B cell (primary cell): ENCODE results near the gene PADI4. TPM values are rescaled to one million over a fixed set of nuclear protein-coding genes. Genes with fewer than 3 reads are reported as not detected.
A peak's percentile ranks its signal among the peaks of the same experiment; 100 is the strongest.

Experiments
- ATAC-seq: fragments of 200-7000 bp; cut with Tn5 transposase; one replicate; pipeline ENCODE4 v1.10.0; 2021; ENCODE audit warnings: low read depth, mild to moderate bottlenecking, moderate number of reproducible peaks, moderate library complexity
- CTCF ChIA-PET: fragments of 350-600 bp; sonication (Branson Sonifier 250); formaldehyde crosslinking; loops from one replicate; lab custom pipeline; 2021; ENCODE audit warnings: antibody characterized with exemption, inconsistent platforms; lab: Charles Lee
- POLR2A ChIA-PET: fragments of 350-600 bp; sonication (Branson Sonifier 250); formaldehyde crosslinking; loops from one replicate; lab custom pipeline; 2021; ENCODE audit warnings: antibody characterized with exemption; lab: Charles Lee
- DNase-seq: peaks from one replicate; pipeline ENCODE4 v3.0.0; 2013
- H2AFZ ChIP-seq: 2 replicates; pipeline ENCODE4 v1.6.1; 2012; ENCODE audit warnings: mild to moderate bottlenecking, low read depth, low read length; ENCODE audit not compliant: insufficient read depth, poor library complexity, severe bottlenecking
- H3K27ac ChIP-seq, 2 donors: 1 replicate in 1 of 2; 2 replicates in 1 of 2; pipeline ENCODE4 v1.5.1; 2012 to 2013; ENCODE audit warnings: low read length in 2 of 2, mild to moderate bottlenecking in 2 of 2, moderate library complexity in 1 of 2
- H3K27me3 ChIP-seq, 4 experiments: fragments of 200-600 bp in 1 of 4; sonication (generic) in 1 of 4; replicated peaks in 1 of 4; 1 replicate in 2 of 4; 2 replicates in 2 of 4; pipeline versions ENCODE4 v1.6.1 to v1.7.0; 2013 to 2016; ENCODE audit warnings: low read length in 3 of 4, mild to moderate bottlenecking in 2 of 4, mixed read lengths in 1 of 4, moderate library complexity in 1 of 4; ENCODE audit not compliant: insufficient read depth in 4 of 4, control insufficient read depth in 3 of 4; ENCODE audit errors: control extremely low read depth in 1 of 4
- H3K36me3 ChIP-seq, 2 experiments: replicated peaks in 1 of 2; 1 replicate in 1 of 2; 2 replicates in 1 of 2; pipeline versions ENCODE4 v1.6.1 to v1.7.1; 2013; ENCODE audit warnings: low read length in 1 of 2; ENCODE audit not compliant: insufficient read depth in 2 of 2, control insufficient read depth in 1 of 2; ENCODE audit errors: control extremely low read depth in 1 of 2, extremely low read depth in 1 of 2
- H3K4me1 ChIP-seq, 2 donors: fragments of 200-600 bp in 1 of 2; sonication (generic) in 1 of 2; 1 replicate in 1 of 2; 2 replicates in 1 of 2; pipeline versions ENCODE4 v1.5.1 to v1.6.1; 2013 to 2017; ENCODE audit warnings: low read length in 2 of 2; ENCODE audit not compliant: control insufficient read depth in 2 of 2, insufficient read depth in 2 of 2
- H3K4me2 ChIP-seq: replicated peaks from 2 replicates; pipeline ENCODE3; 2012; ENCODE audit warnings: mild to moderate bottlenecking, low read depth, low read length; ENCODE audit not compliant: poor library complexity, severe bottlenecking
- H3K4me3 ChIP-seq, 5 experiments: fragments of 200-600 bp in 1 of 5; sonication (generic) in 1 of 5; 1 replicate in 3 of 5; 2 replicates in 2 of 5; pipeline versions ENCODE4 v1.5.1 to v1.7.0; 2011 to 2016; ENCODE audit warnings: low read length in 4 of 5, mild to moderate bottlenecking in 4 of 5, low read depth in 2 of 5, control low read depth in 1 of 5, moderate library complexity in 1 of 5; ENCODE audit not compliant: insufficient read depth in 1 of 5; ENCODE audit errors: control extremely low read depth in 1 of 5, extremely low read depth in 1 of 5
- H3K79me2 ChIP-seq: fragments of 200-600 bp; sonication (generic); one replicate; pipeline ENCODE4 v1.6.0; 2016; ENCODE audit warnings: low read length; ENCODE audit not compliant: control insufficient read depth, insufficient read depth
- H3K9ac ChIP-seq: fragments of 200-600 bp; sonication (generic); 2 replicates; pipeline ENCODE4 v1.6.1; 2017; ENCODE audit warnings: mild to moderate bottlenecking, low read length, moderate library complexity
- H3K9me3 ChIP-seq, 3 donors: one replicate each; pipeline versions ENCODE4 v1.6.1 to v1.7.1; 2013; ENCODE audit warnings: low read length in 2 of 3; ENCODE audit not compliant: control insufficient read depth in 2 of 3, insufficient read depth in 1 of 3; ENCODE audit errors: control extremely low read depth in 1 of 3
- H4K20me1 ChIP-seq: 2 replicates; pipeline ENCODE4 v1.6.0; 2012; ENCODE audit warnings: mild to moderate bottlenecking, low read length; ENCODE audit not compliant: insufficient read depth, control insufficient read depth, poor library complexity, severe bottlenecking
- H3K27ac Mint-ChIP-seq: one replicate; pipeline ENCODE4 v1.8.0; 2021; ENCODE audit warnings: mixed read lengths
- H3K27me3 Mint-ChIP-seq: one replicate; pipeline ENCODE4 v1.8.0; 2021; ENCODE audit warnings: mixed read lengths
- H3K4me1 Mint-ChIP-seq: one replicate; pipeline ENCODE4 v1.8.0; 2021; ENCODE audit warnings: mixed read lengths
- H3K4me3 Mint-ChIP-seq: one replicate; pipeline ENCODE4 v1.8.0; 2021; ENCODE audit warnings: mixed read lengths
- H3K9me3 Mint-ChIP-seq: one replicate; pipeline ENCODE4 v1.8.0; 2022; ENCODE audit warnings: mixed read lengths; ENCODE audit not compliant: insufficient read depth
- EZH2 ChIP-seq: IDR thresholded peaks from 2 replicates; pipeline ENCODE4 v1.6.1; 2012; ENCODE audit warnings: borderline replicate concordance, low read depth, mild to moderate bottlenecking, moderate library complexity, low read length; ENCODE audit not compliant: insufficient read depth, poor library complexity, severe bottlenecking
- WGBS: methylation state at CpG from one replicate; pipeline ENCODE4 v1.1.5; 2013; ENCODE audit warnings: missing lambda C conversion rate; ENCODE audit not compliant: insufficient coverage; 5-methylcytosine and 5-hydroxymethylcytosine counted together
- intact Hi-C: fragments of 100-400 bp; cut with micrococcal nuclease; formaldehyde crosslinking; loops from one replicate; pipeline ENCODE4 v1.10.0; 2022
- polyA plus RNA-seq: library from polyadenylated mRNA; depleted of rRNA; stranded (reverse); fragments of >200 nt; gene quantifications from 2 replicates; pipeline ENCODE4 v1.2.3, GENCODE V29; 2012
- total RNA-seq, 2 donors: library from RNA; stranded (reverse); fragments of 120-200 nt in 1 of 2; gene quantifications; 1 replicate in 1 of 2; 2 replicates in 1 of 2; pipeline versions ENCODE4 v1.2.3 to v1.2.4, GENCODE V29; 2013 to 2022
- TF ChIP-seq, protein P1 (sequence below): fragments of 200-600 bp; IDR thresholded peaks from one replicate; pipeline ENCODE4 v1.8.0; 2022; ENCODE audit warnings: antibody characterized with exemption, mild to moderate bottlenecking

The PADI4 gene
- total and polyA plus RNA-seq, 2 donors (not counting 1 experiment from before 2014, with no cell fraction given) = 0.44 to 0.85 TPM

DNA sequence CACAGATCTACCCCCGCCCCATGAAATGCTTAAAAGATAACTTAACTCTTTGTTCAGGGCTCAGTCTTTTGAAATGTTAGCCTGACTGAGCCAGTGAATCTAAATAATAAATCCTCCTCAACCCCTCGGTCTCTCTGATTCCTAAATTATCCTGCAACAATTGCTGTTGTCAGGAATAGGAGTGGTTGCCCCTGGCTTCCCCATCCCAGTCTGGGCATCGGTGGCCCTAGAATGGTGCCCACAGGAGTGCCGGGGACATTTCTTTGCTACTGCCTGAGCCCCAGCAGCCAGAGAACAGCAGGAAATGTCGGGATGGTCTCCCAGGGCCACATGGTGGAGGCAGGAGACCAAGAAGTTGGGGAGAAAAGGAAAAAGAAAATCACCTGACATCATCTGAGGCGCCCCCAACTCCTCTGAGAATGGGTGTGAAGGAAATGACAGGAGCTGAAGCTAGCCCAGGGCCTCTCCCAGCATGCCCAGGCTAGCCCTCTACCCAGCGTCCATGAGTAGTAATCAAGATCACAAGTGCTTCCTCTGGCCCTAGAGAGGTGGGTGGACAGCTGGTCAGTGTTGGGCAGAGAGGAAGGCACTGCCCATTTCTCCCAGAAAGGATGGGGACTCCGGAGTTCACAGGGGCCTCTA is 1.6 kb downstream of the PADI4 start:
- DNase-seq (no peak), ATAC-seq (no peak)
- Mint-ChIP-seq H3K27ac (no peak overlapping the region), H3K4me3 (no peak overlapping the region), H3K9me3 (no peaks in the 10 kb centered on the region), H3K4me1 (no peaks in the 10 kb centered on the region), H3K27me3 (peaks cover 40% of the 10 kb centered on the region)
- POLR2A ChIA-PET = interaction anchor here (0.5 kb wide), 1 partner anchor 17 kb away, joined by 4 read pairs; no protein-coding TSS in a partner anchor
- H2AFZ ChIP-seq = no peak overlapping the region
- no peaks in the 10 kb centered on the region for H3K9me3 ChIP-seq
- intact Hi-C loops = no loop called here
- H4K20me1 ChIP-seq = no peaks in the 10 kb centered on the region
- H3K4me1 ChIP-seq = no peaks in the 10 kb centered on the region
- 93% methylated on average over 4 of the region's 8 CpGs for WGBS
- CTCF ChIA-PET = interaction anchor here (0.6 kb wide), 1 partner anchor 48 kb away, joined by 3 read pairs; no protein-coding TSS in a partner anchor
- peak overlapping the region in 1 of 5 experiments; percentile 31 for H3K4me3 ChIP-seq
- H3K4me2 ChIP-seq = no peak overlapping the region
- H3K36me3 ChIP-seq = no peaks in the 10 kb centered on the region
- H3K79me2 ChIP-seq = no peaks in the 10 kb centered on the region
- no peak overlapping the region for H3K9ac ChIP-seq
- H3K27me3 ChIP-seq = peaks cover 0 to 6% (median 0%) of the 10 kb centered on the region in 4 experiments
- TF ChIP-seq, protein P1, sequence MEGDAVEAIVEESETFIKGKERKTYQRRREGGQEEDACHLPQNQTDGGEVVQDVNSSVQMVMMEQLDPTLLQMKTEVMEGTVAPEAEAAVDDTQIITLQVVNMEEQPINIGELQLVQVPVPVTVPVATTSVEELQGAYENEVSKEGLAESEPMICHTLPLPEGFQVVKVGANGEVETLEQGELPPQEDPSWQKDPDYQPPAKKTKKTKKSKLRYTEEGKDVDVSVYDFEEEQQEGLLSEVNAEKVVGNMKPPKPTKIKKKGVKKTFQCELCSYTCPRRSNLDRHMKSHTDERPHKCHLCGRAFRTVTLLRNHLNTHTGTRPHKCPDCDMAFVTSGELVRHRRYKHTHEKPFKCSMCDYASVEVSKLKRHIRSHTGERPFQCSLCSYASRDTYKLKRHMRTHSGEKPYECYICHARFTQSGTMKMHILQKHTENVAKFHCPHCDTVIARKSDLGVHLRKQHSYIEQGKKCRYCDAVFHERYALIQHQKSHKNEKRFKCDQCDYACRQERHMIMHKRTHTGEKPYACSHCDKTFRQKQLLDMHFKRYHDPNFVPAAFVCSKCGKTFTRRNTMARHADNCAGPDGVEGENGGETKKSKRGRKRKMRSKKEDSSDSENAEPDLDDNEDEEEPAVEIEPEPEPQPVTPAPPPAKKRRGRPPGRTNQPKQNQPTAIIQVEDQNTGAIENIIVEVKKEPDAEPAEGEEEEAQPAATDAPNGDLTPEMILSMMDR = no peak
- no peak for TF ChIP-seq EZH2
- H3K27ac ChIP-seq = no peak overlapping the region

DNA sequence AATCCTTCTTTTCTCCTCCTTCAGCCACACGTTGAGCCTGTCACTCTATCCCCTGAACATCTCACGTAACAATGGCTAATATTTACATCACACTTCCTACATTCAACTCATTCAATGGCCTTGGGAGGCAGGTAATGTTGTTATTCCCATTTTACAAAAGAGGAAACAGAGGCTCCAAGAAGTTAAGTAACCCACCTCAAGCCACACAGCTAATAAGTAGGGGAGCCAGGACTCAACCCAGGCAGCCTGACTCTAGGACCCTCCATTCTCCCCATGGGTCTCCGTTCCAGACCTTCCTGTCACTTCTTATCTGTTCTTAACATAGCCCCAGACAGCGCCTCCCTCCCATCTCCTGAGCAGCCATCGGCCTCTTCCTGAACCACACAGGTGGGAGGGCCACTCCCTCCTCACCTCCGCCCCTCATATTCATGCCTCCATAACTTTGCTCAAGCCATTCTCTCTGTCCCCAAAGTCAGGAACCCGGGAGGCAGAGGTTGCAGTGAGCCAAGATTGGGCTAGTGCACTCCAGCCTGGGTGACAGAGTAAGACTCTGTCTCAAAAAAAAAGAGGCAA is 2.2 kb downstream of the PADI4 start:
- 81% methylated on average over 6 of the region's 7 CpGs for WGBS
- no peak overlapping the region for H3K27ac ChIP-seq
- no peak for ATAC-seq
- H3K27me3 ChIP-seq = peaks cover 0 to 6% (median 0%) of the 10 kb centered on the region in 4 experiments
- no peaks in the 10 kb centered on the region for H3K9me3 Mint-ChIP-seq
- no peak overlapping the region for H3K27ac Mint-ChIP-seq
- no peaks in the 10 kb centered on the region for H3K4me1 Mint-ChIP-seq
- H4K20me1 ChIP-seq = no peaks in the 10 kb centered on the region
- no peak overlapping the region for H2AFZ ChIP-seq
- no peak for TF ChIP-seq EZH2
- TF ChIP-seq, protein P1 = no peak
- H3K4me3 Mint-ChIP-seq = no peak overlapping the region
- H3K4me1 ChIP-seq = no peaks in the 10 kb centered on the region
- CTCF ChIA-PET = no interaction called here
- no peak overlapping the region for H3K4me3 ChIP-seq
- no peaks in the 10 kb centered on the region for H3K9me3 ChIP-seq
- H3K79me2 ChIP-seq = no peaks in the 10 kb centered on the region
- no peak overlapping the region for H3K4me2 ChIP-seq
- no peak overlapping the region for H3K9ac ChIP-seq
- no peak for DNase-seq
- no peaks in the 10 kb centered on the region for H3K36me3 ChIP-seq
- POLR2A ChIA-PET = no interaction called here
- peaks cover 40% of the 10 kb centered on the region for H3K27me3 Mint-ChIP-seq
- intact Hi-C loops = no loop called here
